ENCODE measurements around the gene PGAM2.

The PGAM2 gene

DNA sequence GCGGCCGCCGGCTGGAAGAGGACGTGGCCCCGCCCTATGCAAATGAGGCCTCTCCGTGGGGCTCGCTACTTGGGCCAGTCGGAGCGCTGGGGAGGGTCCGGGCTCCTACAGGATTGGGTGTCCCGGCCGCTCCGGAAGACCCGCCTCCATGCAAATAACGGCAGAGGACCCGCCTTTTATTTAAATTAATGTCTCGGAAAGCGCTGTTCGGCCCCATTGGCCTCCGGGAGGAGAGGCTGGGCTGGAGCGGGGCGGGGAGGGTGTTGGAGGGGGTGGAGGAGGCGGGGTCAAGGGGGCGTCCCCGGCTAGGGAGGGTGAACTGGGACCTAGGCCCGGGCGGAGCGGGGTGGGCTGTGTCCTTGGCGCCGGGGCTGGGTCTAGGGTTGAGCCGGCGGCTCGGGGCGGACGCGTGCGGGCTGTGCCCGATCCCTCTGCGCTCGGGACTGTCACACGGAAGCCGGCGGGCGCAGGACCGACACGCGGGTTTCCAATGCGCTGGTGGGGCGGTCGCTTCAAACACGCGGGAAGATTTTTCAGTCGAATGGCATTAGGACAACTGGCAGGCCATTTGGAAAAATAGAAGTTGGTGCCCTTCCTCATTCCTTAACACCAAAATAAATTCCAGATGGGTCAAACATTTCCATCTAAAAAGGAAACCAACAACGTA is 17.3 kb upstream of the PGAM2 start:
- peak; percentile 98 for DNase-seq (ENCODE audit: low spot score)

DNA sequence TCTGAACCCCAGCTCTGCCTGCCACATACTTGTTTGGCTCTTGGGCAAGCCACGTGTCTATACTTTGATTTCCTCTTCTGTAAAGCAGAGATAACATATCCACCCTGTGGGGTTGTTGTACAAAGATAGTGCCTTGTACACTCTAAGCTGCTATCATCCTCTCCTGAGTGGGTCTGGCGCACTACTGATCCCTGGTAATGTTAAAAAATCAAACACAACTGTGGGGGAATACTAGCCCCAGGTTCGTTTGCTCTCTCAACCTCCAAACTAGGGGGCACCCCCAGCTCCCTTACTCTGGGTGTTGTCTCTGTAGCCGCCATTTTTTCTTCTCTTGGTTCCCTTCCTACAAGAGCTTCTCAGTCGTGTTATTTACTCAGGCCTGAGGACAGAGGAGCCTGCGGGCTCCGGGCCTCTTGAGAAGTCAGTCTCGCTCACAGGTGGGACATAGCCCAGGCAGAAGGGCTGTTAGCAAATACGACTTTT is 15.9 kb upstream of the PGAM2 start:
- DNase-seq (ENCODE audit: low spot score): no peak

DNA sequence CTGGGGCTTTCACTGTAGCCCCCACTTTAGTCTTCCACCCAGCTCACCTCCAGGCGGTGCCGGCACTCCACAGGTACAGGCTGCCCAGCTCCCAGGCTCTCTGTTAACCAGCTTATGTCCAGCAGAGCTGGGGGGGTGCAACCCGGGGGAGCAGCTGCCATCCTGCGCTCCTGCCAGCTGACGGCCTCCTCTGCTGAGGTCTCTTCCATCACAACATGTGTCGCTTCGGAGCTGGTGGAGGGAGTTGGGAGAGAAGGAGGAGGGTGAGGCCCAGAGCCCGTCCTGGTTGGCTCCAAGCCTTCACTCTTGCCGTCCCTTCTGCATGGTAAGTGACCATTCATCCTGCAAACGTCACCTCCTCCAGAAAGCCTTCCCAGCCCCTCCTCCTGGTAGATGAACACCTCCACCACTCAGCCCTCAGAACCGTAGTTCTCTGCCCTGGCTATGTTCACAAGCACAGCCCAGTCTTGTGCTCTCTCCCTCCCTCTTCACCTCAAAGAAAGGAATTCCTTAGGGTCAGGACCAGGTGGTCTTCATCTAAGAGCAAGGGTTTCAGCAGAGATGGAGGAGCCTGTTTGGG is 15.4 kb upstream of the PGAM2 start:
- no peak for DNase-seq (ENCODE audit: low spot score)

DNA sequence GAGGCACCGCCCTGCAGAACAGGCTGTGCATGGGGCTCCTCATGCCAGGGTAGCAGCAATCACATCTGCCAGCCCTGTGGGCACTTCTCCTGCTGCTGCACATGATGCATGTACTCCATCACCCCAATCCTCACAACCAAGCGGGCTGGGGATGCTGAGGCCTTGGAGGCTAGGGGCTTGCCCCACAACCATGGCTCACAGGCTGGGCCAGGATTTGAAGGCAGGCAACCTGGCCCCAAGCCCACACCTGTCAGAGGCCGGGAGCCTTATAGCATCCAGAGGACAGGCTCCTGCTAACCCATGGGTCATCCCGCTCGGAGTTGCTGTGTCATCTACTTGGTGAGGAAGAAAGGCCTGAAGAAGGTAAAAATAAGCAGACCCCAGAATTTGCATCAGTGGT is 14.8 kb upstream of the PGAM2 start:
- no peak for DNase-seq (ENCODE audit: low spot score)

DNA sequence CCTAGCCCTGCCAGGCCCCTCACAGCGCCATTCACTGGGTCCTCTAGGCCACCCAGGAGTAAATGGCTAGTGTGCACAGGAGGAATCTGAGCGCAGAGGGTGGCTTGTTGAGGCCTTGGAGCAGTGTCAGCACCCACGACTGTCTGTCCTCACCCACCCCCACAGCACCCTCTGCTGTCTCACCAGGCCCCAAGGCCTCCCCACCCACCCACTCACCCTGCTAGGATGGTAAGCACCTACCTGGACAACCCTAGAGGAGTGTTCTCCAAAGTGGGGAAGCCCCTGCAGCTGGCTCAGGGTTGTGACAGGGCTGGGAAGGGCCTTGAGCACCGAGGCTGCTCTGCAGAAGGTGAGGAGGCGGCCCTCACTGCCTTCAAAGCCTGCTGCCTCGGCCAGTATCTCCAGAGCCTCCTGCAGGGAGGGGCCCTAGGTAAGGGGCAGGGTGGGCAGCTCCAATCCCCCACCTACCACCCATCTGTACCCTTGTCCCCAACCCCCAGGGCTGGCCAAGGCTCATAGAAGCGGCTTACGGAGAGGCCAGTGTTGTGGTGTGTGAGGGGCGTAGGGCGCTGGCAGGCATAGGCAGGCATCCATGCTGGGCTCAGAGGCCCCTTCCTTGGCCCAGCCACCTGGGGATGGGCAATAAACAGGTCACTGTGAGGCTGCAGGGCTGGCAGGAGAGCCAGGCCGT is 14.1 kb upstream of the PGAM2 start:
- no peak for DNase-seq (ENCODE audit: low spot score)

DNA sequence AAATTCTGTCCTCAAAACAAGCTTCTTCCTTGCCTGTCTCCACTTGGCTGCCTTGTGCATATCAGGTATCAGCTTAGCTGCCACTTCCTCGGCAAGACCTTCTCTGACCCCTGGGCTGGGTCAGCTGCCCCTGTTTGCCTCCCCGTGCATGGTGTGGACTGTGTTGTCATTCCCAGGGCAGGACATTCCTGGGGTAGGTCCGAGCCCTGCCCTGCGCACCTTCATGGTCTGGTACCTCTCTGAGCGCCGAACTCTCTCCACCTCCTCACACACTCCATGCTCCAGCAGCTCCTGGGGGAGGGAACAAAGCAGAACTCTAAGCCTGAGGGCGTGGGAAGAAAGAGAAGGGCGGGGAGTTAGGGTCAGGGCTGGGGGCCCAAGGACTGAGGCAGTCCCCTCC is 13.2 kb upstream of the PGAM2 start:
- no peak for DNase-seq (ENCODE audit: low spot score)

DNA sequence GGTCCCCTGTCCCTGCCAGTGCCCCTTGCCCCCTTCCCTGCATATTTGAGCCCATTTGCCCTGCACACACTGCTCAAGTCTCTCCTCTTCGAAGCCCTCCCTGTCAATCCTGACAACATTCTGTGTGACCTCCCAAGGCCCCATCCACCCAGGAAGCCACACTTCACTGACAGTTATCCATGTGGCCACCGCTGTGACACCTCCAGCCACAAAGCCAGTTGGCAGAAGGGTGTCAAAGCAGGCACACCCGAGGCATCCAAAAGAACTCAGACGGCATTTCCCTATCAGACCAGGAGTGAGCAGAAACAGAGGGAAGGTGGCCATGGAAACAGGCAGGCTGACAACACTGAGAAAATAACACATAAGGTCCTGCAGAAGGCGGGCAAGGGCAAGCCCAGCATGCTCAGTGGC is 12.3 kb upstream of the PGAM2 start:
- DNase-seq (ENCODE audit: low spot score): no peak

DNA sequence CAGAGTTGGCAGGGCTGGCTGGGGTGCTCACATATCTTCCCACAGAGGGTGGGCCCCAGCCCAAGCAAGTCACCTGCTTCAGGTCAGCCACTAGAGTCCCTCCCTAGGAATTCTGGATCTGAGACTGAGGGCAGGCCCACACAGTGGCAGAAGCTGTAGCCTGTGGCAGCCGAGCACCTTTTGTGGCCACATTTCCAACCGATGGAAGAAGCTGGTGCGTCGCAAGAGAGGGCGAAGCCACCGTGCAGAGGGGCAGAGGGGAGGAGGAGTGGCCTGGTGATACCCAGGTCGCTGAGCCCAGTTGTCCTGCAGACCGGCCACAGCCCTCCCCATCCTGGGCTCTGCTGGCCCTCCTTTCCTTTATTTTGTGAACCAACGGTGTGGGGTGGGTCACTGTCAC is 11.7 kb upstream of the PGAM2 start:
- no peak for DNase-seq (ENCODE audit: low spot score)

DNA sequence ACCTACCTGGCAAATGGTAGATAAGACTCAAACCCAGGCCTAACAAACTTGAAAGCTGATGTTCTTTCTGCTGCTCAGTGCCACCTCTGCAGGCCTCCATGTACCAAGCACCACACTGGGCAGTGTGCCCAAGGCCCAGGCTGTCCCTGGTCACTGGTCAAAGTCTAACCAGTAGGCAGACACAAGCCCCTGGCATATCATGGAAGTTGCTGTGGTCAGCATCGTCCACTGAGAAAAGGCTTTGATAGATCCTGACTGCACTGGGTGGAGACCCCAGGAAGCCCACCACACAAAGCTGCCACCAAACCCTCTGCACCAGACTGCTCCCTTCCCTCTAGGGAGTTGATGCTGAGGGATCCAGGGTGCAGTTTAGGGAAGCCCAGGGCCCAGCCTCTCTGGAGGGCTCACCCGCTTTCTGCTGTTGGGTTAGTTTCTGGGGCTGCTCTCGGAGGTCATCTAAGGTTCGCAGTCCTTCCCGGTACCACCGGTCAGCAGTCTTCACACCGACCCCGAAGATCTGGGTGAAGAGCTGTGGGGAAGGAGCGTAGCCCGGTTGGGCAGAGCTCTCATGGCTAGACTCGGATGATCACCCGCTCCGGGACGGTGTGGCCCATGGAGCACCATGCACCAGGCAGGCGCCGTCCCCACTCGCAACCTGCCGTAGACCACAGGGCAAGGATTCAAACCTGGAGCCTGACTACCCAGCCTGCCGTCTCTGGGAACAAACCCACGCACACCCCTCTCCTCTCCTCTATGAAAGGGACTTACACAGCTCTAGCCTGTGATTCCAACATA is 10.9 kb upstream of the PGAM2 start:
- DNase-seq (ENCODE audit: low spot score): no peak

DNA sequence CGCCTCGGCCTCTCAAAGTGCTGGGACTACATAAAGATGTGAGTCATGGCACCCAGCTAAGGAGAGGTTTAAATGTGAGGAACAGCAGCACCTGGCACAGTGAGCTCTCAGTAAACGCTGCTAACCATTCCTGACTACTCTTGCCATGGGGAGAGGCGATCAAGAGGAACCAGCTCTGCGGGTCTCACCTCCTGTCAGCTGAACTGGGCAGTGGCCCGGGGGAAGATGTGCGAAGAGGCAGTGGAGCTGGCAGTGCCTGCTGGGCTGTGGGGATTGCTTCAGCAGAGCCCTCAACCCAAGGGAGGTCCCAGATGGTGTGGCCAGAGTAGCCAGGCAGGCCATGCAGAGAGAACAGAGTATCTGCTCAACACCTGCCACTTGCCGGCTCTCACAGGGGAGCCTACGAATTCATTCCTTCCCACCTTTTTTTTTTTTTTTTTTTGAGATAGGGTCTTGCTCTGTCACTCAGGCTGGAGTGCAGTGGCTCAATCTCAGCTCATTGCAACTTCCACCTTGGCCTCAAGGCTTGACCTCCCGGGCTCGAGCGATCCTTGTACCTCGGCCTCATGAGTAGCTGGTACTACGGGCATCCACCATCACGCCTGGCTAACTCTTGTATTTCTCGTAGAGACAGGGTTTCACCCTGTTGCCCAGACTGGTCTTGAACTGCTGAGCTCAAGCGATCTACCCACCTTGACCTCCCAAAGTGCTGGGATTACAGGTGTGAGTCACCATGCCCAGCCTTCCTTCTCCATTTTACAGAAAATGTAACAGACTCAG is 10.1 kb upstream of the PGAM2 start:
- no peak for DNase-seq (ENCODE audit: low spot score)

DNA sequence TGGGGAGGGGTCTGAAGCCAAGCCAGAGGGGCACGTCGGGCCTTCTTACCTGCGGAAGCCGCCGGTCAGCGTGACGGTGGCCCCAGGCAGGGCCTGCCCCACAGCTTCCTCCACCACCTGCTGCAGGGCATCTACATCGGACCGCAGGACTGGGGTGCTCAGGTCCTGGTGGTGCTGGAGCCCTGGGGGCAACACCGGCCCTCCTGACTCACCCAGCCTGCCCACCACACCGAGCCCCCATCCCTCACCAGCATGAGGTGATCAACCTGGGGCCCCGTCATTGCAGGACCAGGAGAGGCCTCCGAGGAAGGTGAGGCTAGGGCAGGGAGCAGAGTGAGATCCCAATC is 9.0 kb upstream of the PGAM2 start:
- DNase-seq (ENCODE audit: low spot score): no peak

DNA sequence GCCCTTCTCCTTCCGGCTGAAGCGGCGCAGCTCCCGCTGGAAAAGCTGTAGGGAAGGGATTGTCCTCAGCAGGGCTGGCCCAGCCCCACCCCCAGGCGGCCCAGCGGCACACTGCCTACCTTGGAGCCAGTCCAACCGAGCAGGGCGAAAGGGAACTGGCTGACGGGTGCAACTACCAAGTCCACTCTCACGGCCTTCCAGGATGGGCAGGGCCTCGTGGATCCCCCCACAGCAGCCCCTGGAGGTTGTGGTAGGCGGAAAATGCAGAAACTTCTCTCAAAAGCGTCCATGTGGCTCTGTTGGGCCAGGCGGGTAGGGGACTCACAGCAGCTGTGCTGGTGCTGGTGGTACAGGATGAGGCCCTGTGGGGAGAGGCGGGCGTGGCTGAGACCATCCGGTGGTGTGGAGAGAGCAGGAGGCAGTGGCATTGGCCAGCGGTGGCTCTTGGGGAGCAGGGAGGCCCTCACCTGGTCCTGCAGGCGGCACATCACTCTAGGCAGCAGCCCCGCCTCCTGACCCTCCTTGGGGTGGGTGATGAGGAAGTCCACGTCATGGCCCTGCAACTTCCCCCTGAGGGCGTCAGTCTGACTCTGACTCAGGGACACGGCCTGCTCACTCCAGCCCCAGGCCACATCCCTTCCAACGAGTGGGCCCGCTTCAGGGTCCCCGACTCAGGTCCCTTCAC is 8.4 kb upstream of the PGAM2 start:
- peak; percentile 84 for DNase-seq (ENCODE audit: low spot score)

DNA sequence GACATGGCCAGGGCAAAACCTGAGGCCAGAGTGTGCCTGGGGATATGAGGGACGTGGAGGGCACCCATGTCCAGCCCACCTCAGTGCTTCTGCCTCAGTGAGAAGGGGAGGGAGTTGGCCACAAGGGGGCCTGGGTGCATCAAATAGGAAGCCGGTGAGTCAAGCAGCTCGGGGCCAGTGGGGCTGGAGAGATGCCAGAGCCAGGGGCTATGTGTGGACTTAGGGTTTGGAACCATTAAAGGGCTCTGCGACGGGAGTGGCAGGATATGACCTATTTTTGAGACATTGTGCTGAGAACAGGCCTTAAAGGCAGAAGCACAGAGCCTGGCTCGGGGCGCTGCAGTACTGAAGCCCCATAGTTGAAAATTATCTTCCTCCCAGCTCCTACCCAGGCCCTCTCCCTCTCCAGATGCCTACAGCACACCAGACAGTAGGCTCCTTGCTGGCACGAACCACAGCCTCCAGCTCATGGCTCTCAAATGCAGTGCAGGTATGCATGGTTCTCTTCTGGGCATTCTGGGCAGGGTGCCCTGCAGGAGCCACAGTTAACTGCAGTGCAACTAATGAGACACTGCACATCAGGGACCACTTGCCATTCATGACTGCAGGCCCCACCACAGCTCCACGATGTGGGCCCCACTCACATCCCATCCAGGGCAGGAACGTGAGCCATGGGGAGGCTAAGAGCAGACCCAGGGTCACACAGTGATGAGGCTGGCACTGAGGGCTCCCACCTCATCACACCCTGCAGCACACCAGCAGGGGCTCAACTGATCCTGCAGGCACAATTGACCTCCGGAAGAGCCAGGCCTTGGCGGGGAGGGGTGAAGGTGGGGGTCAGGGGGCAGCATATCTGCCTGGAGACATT is 7.2 kb upstream of the PGAM2 start:
- DNase-seq (ENCODE audit: low spot score): peak; percentile 56

DNA sequence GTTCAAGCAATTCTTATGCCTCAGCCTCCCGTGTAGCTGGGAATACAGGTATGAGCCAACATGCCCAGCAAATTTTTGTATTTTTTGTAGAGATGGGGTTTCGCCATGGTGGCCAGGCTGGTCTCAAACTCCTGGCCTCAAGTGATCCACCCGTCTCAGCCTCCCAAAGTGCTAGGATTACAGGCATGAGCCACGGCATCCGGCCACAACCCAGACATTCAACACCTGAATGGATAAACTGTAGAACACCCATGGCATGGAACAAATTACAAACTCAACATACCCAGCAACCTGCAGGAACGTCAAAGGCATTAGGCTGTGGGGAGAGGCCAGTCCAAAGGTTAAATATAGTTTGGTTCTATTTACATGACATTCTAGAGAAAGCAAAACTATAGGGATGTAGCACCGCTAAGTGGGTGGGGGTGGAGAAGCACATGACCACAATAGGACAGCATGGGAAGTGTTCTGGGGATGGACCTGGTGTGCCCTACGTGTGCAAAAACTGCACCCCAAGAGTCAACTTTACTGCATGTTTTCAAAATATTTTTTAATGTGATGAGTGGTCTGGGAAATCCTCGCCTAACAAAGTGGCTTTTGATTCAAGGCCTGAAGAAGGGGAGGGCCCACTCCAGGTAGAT is 6.5 kb upstream of the PGAM2 start:
- no peak for DNase-seq (ENCODE audit: low spot score)

DNA sequence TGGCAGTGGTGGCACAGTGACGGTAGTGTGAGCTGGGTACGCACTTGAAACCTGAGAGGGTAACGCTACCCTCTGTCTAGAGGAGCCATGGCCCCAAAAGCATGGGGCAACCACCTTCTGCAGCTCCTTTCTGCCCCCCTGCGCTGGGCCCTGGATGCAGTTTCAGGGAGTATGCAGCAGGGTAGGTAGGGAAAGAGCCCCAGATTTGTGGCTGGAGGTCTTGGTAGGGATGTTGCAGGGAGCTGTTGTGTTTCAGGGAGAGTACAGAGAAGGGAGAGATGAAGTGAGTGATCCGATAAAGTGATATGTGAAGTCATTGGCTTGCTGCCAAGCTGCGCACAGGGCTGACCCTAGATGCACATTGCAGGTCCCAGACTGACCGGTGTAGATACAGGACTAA is 2.7 kb upstream of the PGAM2 start:
- no peak for DNase-seq (ENCODE audit: low spot score)

DNA sequence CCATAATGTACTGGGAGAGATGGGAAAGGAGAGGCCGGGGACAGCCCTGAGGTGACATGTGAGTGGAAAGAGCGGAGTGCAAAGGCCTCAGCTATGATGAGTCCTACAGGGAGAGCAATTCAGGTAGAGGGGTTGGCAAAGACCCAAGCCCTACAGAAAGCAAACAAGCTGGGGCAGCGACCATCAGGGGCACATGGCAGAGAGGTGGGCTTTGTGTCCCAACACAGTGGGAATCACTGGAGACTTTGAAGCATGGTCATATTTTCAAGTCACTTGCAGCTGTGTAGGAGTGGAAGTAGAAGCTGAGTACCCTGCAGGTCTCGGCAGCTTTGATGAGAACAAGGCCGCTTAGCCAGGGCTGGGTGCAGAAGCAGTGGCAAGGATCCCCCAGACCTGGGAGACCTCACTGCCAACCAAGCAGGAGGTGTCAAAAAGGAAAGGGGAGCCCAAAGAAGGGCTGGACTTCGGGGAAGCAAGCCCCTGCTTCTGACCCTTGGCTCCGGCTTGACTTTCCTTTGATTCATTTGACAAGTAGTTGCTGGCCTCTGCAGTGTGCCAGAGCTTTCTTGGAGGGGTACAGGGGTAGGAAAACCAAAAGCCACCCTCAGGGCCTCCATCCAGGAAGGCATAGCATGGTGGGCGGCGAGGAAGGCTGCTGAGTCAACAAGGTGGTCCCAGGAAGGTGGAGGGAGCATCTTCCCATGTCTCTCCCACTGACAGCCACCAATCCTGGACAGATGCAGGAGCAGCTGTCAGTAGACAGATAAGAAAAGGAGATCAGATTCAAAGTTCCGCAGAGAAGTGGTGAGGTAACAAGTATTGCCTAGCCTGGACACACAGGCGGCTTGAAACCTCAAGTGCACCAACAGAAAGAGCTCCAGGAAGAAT is 1.9 kb upstream of the PGAM2 start:
- DNase-seq (ENCODE audit: low spot score): no peak

DNA sequence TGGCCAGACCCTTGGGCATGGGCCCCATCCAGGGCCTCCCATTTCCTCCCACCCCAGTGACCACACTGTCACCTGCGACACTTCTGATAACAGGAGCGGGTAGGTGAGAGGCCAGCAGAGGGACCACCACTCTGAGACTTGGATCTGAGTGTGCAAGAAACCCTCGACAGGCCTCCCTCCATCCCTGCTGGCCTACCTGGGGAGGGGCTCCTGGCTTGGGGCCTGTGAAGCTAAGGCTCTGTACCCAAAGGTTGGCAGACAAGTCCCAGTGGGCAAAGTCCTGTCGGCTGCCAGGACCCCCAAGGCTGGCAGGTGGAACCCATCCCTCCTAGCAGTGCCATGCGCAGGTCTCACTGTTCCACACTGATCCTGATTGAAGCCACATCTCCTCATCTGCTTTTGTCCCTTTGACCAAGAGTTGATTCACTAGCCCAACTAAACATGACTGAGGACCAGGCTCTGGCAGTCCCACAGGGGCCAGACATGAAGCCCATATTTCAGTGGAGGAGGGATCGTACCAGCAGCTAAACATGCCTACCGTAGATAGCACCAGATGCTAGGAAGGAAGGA is 1.2 kb upstream of the PGAM2 start:
- DNase-seq (ENCODE audit: low spot score): no peak

DNA sequence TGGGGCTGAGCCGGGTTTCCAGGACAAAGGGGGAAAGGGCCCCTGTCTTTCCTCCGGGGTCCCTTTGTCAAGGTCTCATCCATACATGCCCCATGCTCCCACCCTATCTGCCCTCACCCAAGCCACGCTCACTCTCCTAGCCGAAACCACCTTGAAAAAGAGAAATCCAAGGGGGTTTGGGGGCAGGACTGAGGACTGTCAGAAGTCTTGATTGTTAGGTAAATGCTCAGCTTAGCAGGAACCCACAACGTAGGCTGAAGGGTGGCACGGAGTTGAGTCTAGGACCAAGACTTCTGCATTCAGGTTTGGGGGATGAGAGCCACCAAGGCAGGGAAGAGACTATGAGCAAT is 719 bp upstream of the PGAM2 start:
- no peak for DNase-seq (ENCODE audit: low spot score)

Measured in germinal center (tissue), 1 donor.